Measurements from ENCODE around the gene SLC25A13. TPM values are rescaled to one million over a fixed set of nuclear protein-coding genes. Genes with fewer than 3 reads are reported as not detected.
"Not testable (repeated sequence)": the region's sequence is repeated elsewhere in the genome, so short reads cannot be mapped to it uniquely, and the experiment has no call there.

SLC25A13 gene
- total and polyA plus RNA-seq, 2 experiments from 2014 or later = 32.0 to 37.5 TPM

GRCh38 chr7:96299496-96299895, 22.4 kb downstream of the SLC25A13 start:
- H3K36me3 ChIP-seq = no peaks in the 10 kb centered on the region

GRCh38 chr7:96297876-96298275, 24.0 kb downstream of the SLC25A13 start:
- no peaks in the 10 kb centered on the region for H3K4me1 ChIP-seq (ENCODE audit: low read depth)
- no peak overlapping the region for H3K27ac ChIP-seq
- no peak for TF ChIP-seq CTCF (IDR thresholded peaks at IDR 0.05; ENCODE audit: low read depth, low read length)
- no peaks in the 10 kb centered on the region for H3K27me3 ChIP-seq
- no peak overlapping the region for H3K4me3 ChIP-seq
- no peaks in the 10 kb centered on the region for H3K9me3 ChIP-seq (ENCODE audit: low read depth)
- DNase-seq (ENCODE audit: low read depth in 1 of 2, low spot score in 1 of 2) = no peak
- H3K36me3 ChIP-seq = no peaks in the 10 kb centered on the region

More at GRCh38 chr7:96299496-96299895, 22.4 kb downstream of the SLC25A13 start:
- no peak overlapping the region for H3K4me3 ChIP-seq
- H3K27me3 ChIP-seq = no peaks in the 10 kb centered on the region
- H3K9me3 ChIP-seq (ENCODE audit: low read depth) = no peaks in the 10 kb centered on the region
- TF ChIP-seq CTCF (IDR thresholded peaks at IDR 0.05; ENCODE audit: low read depth, low read length) = no peak
- H3K27ac ChIP-seq = no peak overlapping the region
- DNase-seq (ENCODE audit: low read depth in 1 of 2, low spot score in 1 of 2) = peak in 1 of 2 donors; percentile 36
- H3K4me1 ChIP-seq (ENCODE audit: low read depth) = no peaks in the 10 kb centered on the region

- H3K9me3 ChIP-seq (ENCODE audit: low read depth); H3K4me1 ChIP-seq (ENCODE audit: low read depth); H3K27me3 ChIP-seq; H3K27ac ChIP-seq; DNase-seq (ENCODE audit: low read depth in 1 of 2, low spot score in 1 of 2); H3K36me3 ChIP-seq; H3K4me3 ChIP-seq: not testable (repeated sequence)
Measured at GRCh38 chr7:96297446-96297845, 24.5 kb downstream of the SLC25A13 start.

GRCh38 chr7:96293911-96294310, 28.0 kb downstream of the SLC25A13 start:
- not testable (repeated sequence) for H3K36me3 ChIP-seq; H3K27me3 ChIP-seq; DNase-seq (ENCODE audit: low read depth in 1 of 2, low spot score in 1 of 2); H3K4me3 ChIP-seq; H3K4me1 ChIP-seq (ENCODE audit: low read depth); H3K9me3 ChIP-seq (ENCODE audit: low read depth); H3K27ac ChIP-seq

GRCh38 chr7:96287559-96287958, 34.3 kb downstream of the SLC25A13 start:
- Histone ChIP-seq H3K9me3 (ENCODE audit: low read depth) (no peaks in the 10 kb centered on the region), H3K4me3 (no peak overlapping the region), H3K36me3 (no peaks in the 10 kb centered on the region), H3K27me3 (no peaks in the 10 kb centered on the region), H3K27ac (no peak overlapping the region), H3K4me1 (ENCODE audit: low read depth) (no peaks in the 10 kb centered on the region)
- no peak for DNase-seq (ENCODE audit: low read depth in 1 of 2, low spot score in 1 of 2)
- TF ChIP-seq CTCF (IDR thresholded peaks at IDR 0.05; ENCODE audit: low read depth, low read length) = no peak

- no peak overlapping the region for H3K4me3 ChIP-seq
- TF ChIP-seq CTCF (IDR thresholded peaks at IDR 0.05; ENCODE audit: low read depth, low read length) = no peak
- no peaks in the 10 kb centered on the region for H3K36me3 ChIP-seq
- no peak overlapping the region for H3K27ac ChIP-seq
- no peaks in the 10 kb centered on the region for H3K9me3 ChIP-seq (ENCODE audit: low read depth)
- DNase-seq (ENCODE audit: low read depth in 1 of 2, low spot score in 1 of 2) = no peak
- no peaks in the 10 kb centered on the region for H3K27me3 ChIP-seq
- no peaks in the 10 kb centered on the region for H3K4me1 ChIP-seq (ENCODE audit: low read depth)
Measured at GRCh38 chr7:96287132-96287531, 34.8 kb downstream of the SLC25A13 start.

- H3K4me3 ChIP-seq = no peak overlapping the region
- DNase-seq (ENCODE audit: low read depth in 1 of 2, low spot score in 1 of 2) = no peak
- H3K27me3 ChIP-seq = no peaks in the 10 kb centered on the region
- no peaks in the 10 kb centered on the region for H3K36me3 ChIP-seq
- H3K4me1 ChIP-seq (ENCODE audit: low read depth) = no peaks in the 10 kb centered on the region
- H3K27ac ChIP-seq = no peak overlapping the region
- no peaks in the 10 kb centered on the region for H3K9me3 ChIP-seq (ENCODE audit: low read depth)
- no peak for TF ChIP-seq CTCF (IDR thresholded peaks at IDR 0.05; ENCODE audit: low read depth, low read length)
Measured at GRCh38 chr7:96285579-96285978, 36.3 kb downstream of the SLC25A13 start.

Data from cardiac muscle cell (in vitro differentiated cells and primary cell).